Measurements from ENCODE around the gene NPDC1. TPM values are rescaled to one million over a fixed set of nuclear protein-coding genes. Genes with fewer than 3 reads are reported as not detected.
A peak's percentile ranks its signal among the peaks of the same experiment; 100 is the strongest.
"Not testable (repeated sequence)": the region's sequence is repeated elsewhere in the genome, so short reads cannot be mapped to it uniquely, and the experiment has no call there.

Gene NPDC1
- total RNA-seq, 2 experiments from 2014 or later = 82.8 to 89.2 TPM

GRCh38 chr9:137033481-137033880 lies 12.5 kb downstream of the NPDC1 start:
- Mint-ChIP-seq H3K4me1 (peaks cover 61% of the 10 kb centered on the region), H3K4me3 (peak overlapping the region; percentile 58), H3K27ac (peak overlapping the region; percentile 78)
- H3K9me3 Mint-ChIP-seq; DNase-seq; H3K27me3 Mint-ChIP-seq; H3K36me3 Mint-ChIP-seq (ENCODE audit: low read depth): not testable (repeated sequence)
- ChIA-PET POLR2A (interaction anchor here (1.3 to 2.6 kb wide), 3 partner anchors 11 to 226 kb away, joined by 3 to 12 read pairs (median 11); partner anchors contain the start of genes RABL6 and TUBB4B), CTCF (interaction anchor here (2.0 to 9.9 kb wide), 6 partner anchors 13 to 243 kb away, joined by 6 to 149 read pairs (median 23); partner anchors contain the start of genes AJM1, C8G, FBXW5 and NPDC1)

GRCh38 chr9:137032858-137033257 lies 13.1 kb downstream of the NPDC1 start:
- POLR2A ChIA-PET = interaction anchor here (1.0 kb wide), 1 partner anchor 58 kb away, joined by 3 read pairs; no protein-coding TSS in a partner anchor
- Mint-ChIP-seq H3K36me3 (ENCODE audit: low read depth) (peaks cover 8% of the 10 kb centered on the region), H3K4me3 (peak overlapping the region; percentile 58), H3K27me3 (no peaks in the 10 kb centered on the region), H3K4me1 (peaks cover 61% of the 10 kb centered on the region), H3K9me3 (no peaks in the 10 kb centered on the region), H3K27ac (peak overlapping the region; percentile 85)
- CTCF ChIA-PET = interaction anchor here (1.5 to 9.9 kb wide), 5 partner anchors 14 to 306 kb away, joined by 4 to 149 read pairs (median 46); partner anchors contain the start of genes AJM1, C8G, FBXW5 and NPDC1
- DNase-seq = no peak

- Mint-ChIP-seq H3K36me3 (ENCODE audit: low read depth) (peaks cover 5% of the 10 kb centered on the region), H3K9me3 (no peaks in the 10 kb centered on the region), H3K27ac (peak within 1 kb of the TSS; percentile 91), H3K4me1 (peaks cover 64% of the 10 kb centered on the region), H3K4me3 (peak within 1 kb of the TSS; percentile 76), H3K27me3 (no peaks in the 10 kb centered on the region)
- ChIA-PET CTCF (interaction anchor here (0.5 to 9.9 kb wide), 6 partner anchors 36 to 305 kb away, joined by 3 to 149 read pairs (median 5); partner anchors contain the start of genes AJM1, C8G, FBXW5 and SAPCD2), POLR2A (interaction anchor here (0.7 to 1.9 kb wide), 4 partner anchors 36 to 225 kb away, joined by 3 to 6 read pairs (median 3); partner anchors contain the start of genes CLIC3, RABL6 and TUBB4B)
- no peak for DNase-seq
Measured at GRCh38 chr9:137031904-137032640, 13.9 kb downstream of the NPDC1 start, which contains the start of gene FUT7. Gene FUT7 (minus strand): TSS chr9:137032088. CDS start chr9:137031991, 97 bp downstream.

GRCh38 chr9:137030538-137031527 lies 15.1 kb downstream of the NPDC1 start:
- H3K4me1 Mint-ChIP-seq = peaks cover 70% of the 10 kb centered on the region

GRCh38 chr9:137030006-137030405 lies 16.0 kb downstream of the NPDC1 start:
- POLR2A ChIA-PET = interaction anchor here (1.2 to 2.9 kb wide), 9 partner anchors 8 to 211 kb away, joined by 3 to 15 read pairs (median 5); partner anchors contain the start of genes CLIC3, PAXX and TUBB4B
- no peak for DNase-seq
- peaks cover 5% of the 10 kb centered on the region for H3K36me3 Mint-ChIP-seq (ENCODE audit: low read depth)
- no peaks in the 10 kb centered on the region for H3K9me3 Mint-ChIP-seq
- H3K27ac Mint-ChIP-seq = peak overlapping the region; percentile 91
- CTCF ChIA-PET = interaction anchor here (0.6 to 9.9 kb wide), 37 partner anchors 9 to 303 kb away, joined by 3 to 149 read pairs (median 7); partner anchors contain the start of genes AJM1, C8G, CLIC3 and FBXW5
- peaks cover 64% of the 10 kb centered on the region for H3K4me1 Mint-ChIP-seq
- peak overlapping the region; percentile 76 for H3K4me3 Mint-ChIP-seq
- H3K27me3 Mint-ChIP-seq = no peaks in the 10 kb centered on the region

More at GRCh38 chr9:137030538-137031527, 15.1 kb downstream of the NPDC1 start:
- peaks cover 5% of the 10 kb centered on the region for H3K36me3 Mint-ChIP-seq (ENCODE audit: low read depth)
- H3K9me3 Mint-ChIP-seq = no peaks in the 10 kb centered on the region
- no peaks in the 10 kb centered on the region for H3K27me3 Mint-ChIP-seq
- DNase-seq = peak; percentile 69
- peak overlapping the region; percentile 91 for H3K27ac Mint-ChIP-seq
- ChIA-PET POLR2A (interaction anchor here (1.2 to 2.9 kb wide), 7 partner anchors 14 to 224 kb away, joined by 3 to 15 read pairs (median 5); partner anchors contain the start of genes CLIC3, PAXX and RABL6), CTCF (interaction anchor here (1.2 to 9.9 kb wide), 13 partner anchors 11 to 244 kb away, joined by 3 to 149 read pairs (median 8); partner anchors contain the start of genes AJM1, C8G, CLIC3 and FBXW5)
- H3K4me3 Mint-ChIP-seq = peak overlapping the region; percentile 76

GRCh38 chr9:137029058-137029936 lies 16.7 kb downstream of the NPDC1 start:
- peak; percentile 79 for DNase-seq

GRCh38 chr9:137028263-137029057 lies 17.5 kb downstream of the NPDC1 start:
- H3K27me3 Mint-ChIP-seq = no peaks in the 10 kb centered on the region
- peaks cover 5% of the 10 kb centered on the region for H3K36me3 Mint-ChIP-seq (ENCODE audit: low read depth)
- H3K4me3 Mint-ChIP-seq = peak overlapping the region; percentile 76
- DNase-seq = peak; percentile 76
- H3K9me3 Mint-ChIP-seq = no peaks in the 10 kb centered on the region
- peaks cover 51% of the 10 kb centered on the region for H3K4me1 Mint-ChIP-seq
- ChIA-PET POLR2A (interaction anchor here (0.5 to 2.9 kb wide), 10 partner anchors 9 to 301 kb away, joined by 3 to 15 read pairs (median 4); partner anchors contain the start of genes MAN1B1, NPDC1, PAXX and SAPCD2), CTCF (interaction anchor here (0.9 to 9.9 kb wide), 32 partner anchors 9 to 301 kb away, joined by 3 to 149 read pairs (median 8); partner anchors contain the start of genes AJM1, C8G, CLIC3 and FBXW5)
- H3K27ac Mint-ChIP-seq = peak overlapping the region; percentile 91

More at GRCh38 chr9:137029058-137029936, 16.7 kb downstream of the NPDC1 start:
- Mint-ChIP-seq H3K4me1 (peaks cover 57% of the 10 kb centered on the region), H3K27ac (peak overlapping the region; percentile 91), H3K27me3 (no peaks in the 10 kb centered on the region), H3K4me3 (peak overlapping the region; percentile 76), H3K9me3 (no peaks in the 10 kb centered on the region), H3K36me3 (ENCODE audit: low read depth) (peaks cover 5% of the 10 kb centered on the region)
- ChIA-PET CTCF (interaction anchor here (0.6 to 9.9 kb wide), 42 partner anchors 9 to 302 kb away, joined by 3 to 149 read pairs (median 5); partner anchors contain the start of genes AJM1, C8G, CLIC3 and FBXW5), POLR2A (interaction anchor here (0.5 to 2.9 kb wide), 14 partner anchors 8 to 496 kb away, joined by 3 to 15 read pairs (median 4); partner anchors contain the start of genes MAN1B1, NPDC1, PAXX and SAPCD2)

GRCh38 chr9:137027369-137028262 lies 18.4 kb downstream of the NPDC1 start, which contains the start of gene ABCA2:
Gene ABCA2 (minus strand): TSS chr9:137028237. CDS start chr9:137028140, 97 bp downstream.
- no peak for DNase-seq
- H3K4me3 Mint-ChIP-seq = peak within 1 kb of the TSS; percentile 77
- ChIA-PET POLR2A (interaction anchor here (0.9 to 2.0 kb wide), 6 partner anchors 10 to 43 kb away, joined by 3 to 7 read pairs (median 5); partner anchors contain the start of genes CLIC3 and SAPCD2), CTCF (interaction anchor here (1.0 to 7.3 kb wide), 8 partner anchors 17 to 213 kb away, joined by 3 to 105 read pairs (median 8); partner anchors contain the start of genes CLIC3, SAPCD2, TRAF2 and UAP1L1)
- H3K27ac Mint-ChIP-seq = peak within 1 kb of the TSS; percentile 91
- H3K4me1 Mint-ChIP-seq = peaks cover 43% of the 10 kb centered on the region
- no peaks in the 10 kb centered on the region for H3K27me3 Mint-ChIP-seq
- peaks cover 5% of the 10 kb centered on the region for H3K36me3 Mint-ChIP-seq (ENCODE audit: low read depth)
- no peaks in the 10 kb centered on the region for H3K9me3 Mint-ChIP-seq

- POLR2A ChIA-PET = interaction anchor here (0.9 to 2.0 kb wide), 5 partner anchors 12 to 41 kb away, joined by 3 to 7 read pairs (median 3); partner anchors contain the start of gene CLIC3
- no peak overlapping the region for H3K27ac Mint-ChIP-seq
- peaks cover 38% of the 10 kb centered on the region for H3K4me1 Mint-ChIP-seq
- CTCF ChIA-PET = interaction anchor here (1.0 to 7.3 kb wide), 3 partner anchors 8 to 213 kb away, joined by 3 to 105 read pairs (median 21); partner anchors contain the start of gene SAPCD2
- no peak for DNase-seq
- H3K9me3 Mint-ChIP-seq = no peaks in the 10 kb centered on the region
- H3K36me3 Mint-ChIP-seq (ENCODE audit: low read depth) = peaks cover 5% of the 10 kb centered on the region
- no peaks in the 10 kb centered on the region for H3K27me3 Mint-ChIP-seq
- H3K4me3 Mint-ChIP-seq = peak overlapping the region; percentile 77
Measured at GRCh38 chr9:137026828-137027227, 19.1 kb downstream of the NPDC1 start.

Data from activated CD4-positive, alpha-beta memory T cell treated with anti-CD3 and anti-CD28 coated beads, Interleukin-2, amount 10 ng/mL, durations not matched to agents 7 days and 5 days (primary cell).